ENCODE results near the gene CELF4. TPM values are rescaled to one million over a fixed set of nuclear protein-coding genes. Genes with fewer than 3 reads are reported as not detected.

The CELF4 gene
- total RNA-seq, 1 experiment from 2014 or later = not detected

GRCh38 chr18:37287601-37288000 is 278.0 kb downstream of the CELF4 start:
- in situ Hi-C loops (cut with HindIII; ENCODE audit: low pct_unique_long_range_greater_than_20kb, low sequenced_read_pairs) = no loop called here
- no peak for DNase-seq (ENCODE audit: low read depth, low spot score)

- DNase-seq (ENCODE audit: low read depth, low spot score) = no peak
These were observed 278.8 kb downstream of the CELF4 start for GRCh38 chr18:37286801-37287200.

GRCh38 chr18:37285825-37286224 is 279.8 kb downstream of the CELF4 start:
- DNase-seq (ENCODE audit: low read depth, low spot score) = no peak
- in situ Hi-C loops (cut with HindIII; ENCODE audit: low pct_unique_long_range_greater_than_20kb, low sequenced_read_pairs) = no loop called here

More at GRCh38 chr18:37286801-37287200, 278.8 kb downstream of the CELF4 start:
- in situ Hi-C loops (cut with HindIII; ENCODE audit: low pct_unique_long_range_greater_than_20kb, low sequenced_read_pairs) = no loop called here

- no peak for DNase-seq (ENCODE audit: low read depth, low spot score)
- in situ Hi-C loops (cut with HindIII; ENCODE audit: low pct_unique_long_range_greater_than_20kb, low sequenced_read_pairs) = no loop called here
These were observed 281.3 kb downstream of the CELF4 start for GRCh38 chr18:37284260-37284659.

GRCh38 chr18:37282386-37283037 is 283.1 kb downstream of the CELF4 start:
- in situ Hi-C loops (cut with HindIII; ENCODE audit: low pct_unique_long_range_greater_than_20kb, low sequenced_read_pairs) = no loop called here
- peak; percentile 27 for DNase-seq (ENCODE audit: low read depth, low spot score)

GRCh38 chr18:37280701-37281393 is 284.8 kb downstream of the CELF4 start:
- no peak for DNase-seq (ENCODE audit: low read depth, low spot score)
- in situ Hi-C loops (cut with HindIII; ENCODE audit: low pct_unique_long_range_greater_than_20kb, low sequenced_read_pairs) = no loop called here

- DNase-seq (ENCODE audit: low read depth, low spot score) = no peak
- in situ Hi-C loops (cut with HindIII; ENCODE audit: low pct_unique_long_range_greater_than_20kb, low sequenced_read_pairs) = no loop called here
These were observed 287.8 kb downstream of the CELF4 start for GRCh38 chr18:37277804-37278203.

GRCh38 chr18:37276111-37276890 is 289.3 kb downstream of the CELF4 start:
- no peak for DNase-seq (ENCODE audit: low read depth, low spot score)
- in situ Hi-C loops (cut with HindIII; ENCODE audit: low pct_unique_long_range_greater_than_20kb, low sequenced_read_pairs) = no loop called here

- in situ Hi-C loops (cut with HindIII; ENCODE audit: low pct_unique_long_range_greater_than_20kb, low sequenced_read_pairs) = no loop called here
- DNase-seq (ENCODE audit: low read depth, low spot score) = no peak
These were observed 290.3 kb downstream of the CELF4 start for GRCh38 chr18:37275237-37275741.

- no peak for DNase-seq (ENCODE audit: low read depth, low spot score)
- in situ Hi-C loops (cut with HindIII; ENCODE audit: low pct_unique_long_range_greater_than_20kb, low sequenced_read_pairs) = no loop called here
These were observed 291.0 kb downstream of the CELF4 start for GRCh38 chr18:37274309-37275236.

GRCh38 chr18:37272841-37273240 is 292.8 kb downstream of the CELF4 start:
- in situ Hi-C loops (cut with HindIII; ENCODE audit: low pct_unique_long_range_greater_than_20kb, low sequenced_read_pairs) = no loop called here
- no peak for DNase-seq (ENCODE audit: low read depth, low spot score)

GRCh38 chr18:37272226-37272625 is 293.4 kb downstream of the CELF4 start:
- DNase-seq (ENCODE audit: low read depth, low spot score) = no peak
- in situ Hi-C loops (cut with HindIII; ENCODE audit: low pct_unique_long_range_greater_than_20kb, low sequenced_read_pairs) = no loop called here

GRCh38 chr18:37270666-37271052 is 294.9 kb downstream of the CELF4 start:
- in situ Hi-C loops (cut with HindIII; ENCODE audit: low pct_unique_long_range_greater_than_20kb, low sequenced_read_pairs) = no loop called here

GRCh38 chr18:37270038-37270665 is 295.4 kb downstream of the CELF4 start:
- in situ Hi-C loops (cut with HindIII; ENCODE audit: low pct_unique_long_range_greater_than_20kb, low sequenced_read_pairs) = no loop called here
- DNase-seq (ENCODE audit: low read depth, low spot score) = peak; percentile 40

More at GRCh38 chr18:37270666-37271052, 294.9 kb downstream of the CELF4 start:
- DNase-seq (ENCODE audit: low read depth, low spot score) = no peak

- DNase-seq (ENCODE audit: low read depth, low spot score) = peak; percentile 17
- in situ Hi-C loops (cut with HindIII; ENCODE audit: low pct_unique_long_range_greater_than_20kb, low sequenced_read_pairs) = no loop called here
These were observed 299.3 kb downstream of the CELF4 start for GRCh38 chr18:37266290-37266689.

GRCh38 chr18:37265382-37265781 is 300.2 kb downstream of the CELF4 start:
- no peak for DNase-seq (ENCODE audit: low read depth, low spot score)
- in situ Hi-C loops (cut with HindIII; ENCODE audit: low pct_unique_long_range_greater_than_20kb, low sequenced_read_pairs) = no loop called here

- in situ Hi-C loops (cut with HindIII; ENCODE audit: low pct_unique_long_range_greater_than_20kb, low sequenced_read_pairs) = no loop called here
- DNase-seq (ENCODE audit: low read depth, low spot score) = no peak
These were observed 300.6 kb downstream of the CELF4 start for GRCh38 chr18:37264956-37265355.
